ENCODE data around the gene AAGAB.
"Not testable (repeated sequence)": the region's sequence is repeated elsewhere in the genome, so short reads cannot be mapped to it uniquely, and the experiment has no call there.

Gene AAGAB

DNA sequence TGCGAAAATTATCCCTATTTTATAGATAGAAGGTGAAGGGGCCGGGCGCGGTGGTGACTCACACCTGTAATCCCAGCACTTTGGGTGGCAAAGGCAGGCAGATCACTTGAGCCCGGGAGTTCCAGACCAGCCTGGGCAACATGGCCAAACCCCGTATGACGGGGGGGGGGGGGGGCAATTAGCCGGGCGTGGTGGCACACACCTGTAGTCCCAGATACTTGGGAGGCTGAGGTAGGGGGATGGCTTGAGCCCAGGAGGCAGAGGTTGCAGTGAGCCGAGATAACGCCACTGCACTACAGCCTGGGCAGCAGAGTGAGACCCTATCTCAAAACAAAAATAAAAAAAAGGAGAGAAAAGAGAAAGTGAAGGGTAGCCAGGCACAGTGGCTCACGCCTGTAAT lies 1.4 kb downstream of the AAGAB start:
- DNase-seq (ENCODE audit: low read depth), result no peak

- DNase-seq (ENCODE audit: low read depth), result no peak
These were observed 3.1 kb downstream of the AAGAB start for GRCh38 chr15:67251318-67251717.

- no peak for DNase-seq (ENCODE audit: low read depth)
These were observed 4.6 kb downstream of the AAGAB start for GRCh38 chr15:67249830-67250229.

DNA sequence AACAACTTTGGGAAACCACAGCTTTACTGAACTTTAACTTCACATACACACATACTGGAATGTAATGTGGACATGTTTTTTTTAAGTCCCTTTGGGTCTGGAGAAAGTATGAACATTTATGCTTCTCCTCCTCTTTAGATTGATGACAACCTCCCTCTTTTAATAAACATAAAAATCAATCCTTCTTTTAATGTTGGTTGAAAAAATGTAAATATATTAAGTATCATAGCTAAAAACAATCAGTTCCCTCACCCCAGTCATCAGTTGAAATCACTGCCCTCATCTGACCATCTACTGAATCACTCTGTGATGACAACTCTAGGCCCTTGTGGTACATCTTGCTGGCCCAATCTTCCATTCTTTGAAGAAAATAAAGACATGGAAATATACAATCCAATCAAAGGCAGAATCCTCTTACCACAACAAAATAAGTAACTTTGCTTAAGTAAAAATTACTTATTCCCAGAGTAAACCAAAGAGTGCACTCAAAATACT lies 6.4 kb downstream of the AAGAB start:
- no peak for DNase-seq (ENCODE audit: low read depth)

DNA sequence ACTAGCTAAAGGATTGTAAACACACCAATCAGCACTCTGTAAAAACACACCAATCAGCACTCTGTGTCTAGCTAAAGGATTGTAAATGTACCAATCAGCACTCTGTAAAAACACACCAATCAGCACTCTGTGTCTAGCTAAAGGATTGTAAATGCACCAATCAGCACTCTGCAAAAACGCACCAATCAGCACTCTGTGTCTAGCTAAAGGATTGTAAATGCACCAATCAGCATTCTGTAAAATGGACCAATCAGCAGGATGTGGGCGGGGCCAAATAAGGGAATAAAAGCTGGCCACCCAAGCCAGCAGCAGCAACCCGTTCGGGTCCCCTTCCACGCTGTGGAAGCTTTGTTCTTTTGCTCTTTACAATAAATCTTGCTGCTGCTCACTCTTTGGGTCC lies 7.9 kb downstream of the AAGAB start:
- DNase-seq (ENCODE audit: low read depth), result not testable (repeated sequence)

- no peak for DNase-seq (ENCODE audit: low read depth)
These were observed 9.4 kb downstream of the AAGAB start for GRCh38 chr15:67244971-67245478.

GRCh38 chr15:67242708-67243111 lies 11.8 kb downstream of the AAGAB start:
- no peak for DNase-seq (ENCODE audit: low read depth)

GRCh38 chr15:67241132-67241855 lies 13.2 kb downstream of the AAGAB start:
- DNase-seq (ENCODE audit: low read depth), result no peak

- no peak for DNase-seq (ENCODE audit: low read depth)
These were observed 14.0 kb downstream of the AAGAB start for GRCh38 chr15:67240235-67241131.

DNA sequence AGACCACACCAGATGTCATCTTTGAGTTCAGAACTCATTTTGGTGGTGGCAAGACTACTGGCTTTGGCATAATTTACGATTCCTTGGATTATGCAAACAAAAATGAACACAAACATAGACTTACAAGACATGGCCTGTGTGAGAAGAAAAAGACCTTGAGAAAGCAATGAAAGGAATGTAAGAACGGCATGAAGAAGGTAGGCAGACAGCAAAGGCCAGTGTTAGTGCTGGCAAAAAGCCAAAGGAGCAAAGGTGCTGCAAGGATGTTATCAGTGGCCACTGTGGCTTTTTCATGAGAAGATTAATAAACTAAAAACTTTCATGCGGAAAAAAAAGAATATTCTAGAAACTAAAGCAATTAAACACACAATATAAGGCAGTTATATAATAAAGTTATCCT lies 21.9 kb downstream of the AAGAB start:
- no peak for DNase-seq (ENCODE audit: low read depth)

DNA sequence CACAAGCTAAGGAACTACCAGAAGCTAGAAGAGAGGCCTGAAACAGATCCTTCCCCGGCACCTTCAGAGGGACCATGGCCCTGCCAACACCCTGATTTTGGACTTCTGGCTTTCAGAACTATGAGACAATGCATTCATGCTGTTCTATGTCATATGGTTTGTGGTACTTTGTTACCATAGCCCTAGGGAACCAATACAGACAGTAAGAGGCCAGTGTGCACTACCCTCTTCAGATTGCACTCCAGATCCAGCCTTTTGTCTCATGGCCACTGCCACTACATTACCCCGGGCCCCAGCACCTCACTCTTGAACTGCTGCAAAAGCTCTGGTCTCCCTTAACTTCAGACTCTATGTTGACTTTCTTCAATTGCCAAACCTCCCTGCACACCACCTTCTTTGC lies 24.0 kb downstream of the AAGAB start:
- DNase-seq (ENCODE audit: low read depth), result no peak

DNA sequence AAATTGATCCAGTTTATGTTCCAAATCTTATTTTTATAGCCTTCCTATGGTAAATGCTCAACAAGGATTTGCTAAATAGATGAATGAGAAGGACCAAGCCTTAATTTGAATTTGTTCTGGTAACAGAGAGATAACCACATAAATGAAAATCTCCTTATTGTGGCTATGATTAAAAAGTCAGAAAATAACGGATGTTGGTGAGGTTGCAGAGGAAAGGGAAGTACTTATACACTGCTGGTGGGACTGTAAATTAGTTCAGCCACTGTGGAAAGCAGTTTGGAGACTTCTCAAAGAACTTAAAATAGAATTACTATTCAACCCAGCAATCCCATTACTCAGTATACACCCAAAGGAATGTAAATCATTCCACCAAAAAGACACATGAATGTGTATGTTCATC lies 26.2 kb downstream of the AAGAB start:
- DNase-seq (ENCODE audit: low read depth), result no peak

DNA sequence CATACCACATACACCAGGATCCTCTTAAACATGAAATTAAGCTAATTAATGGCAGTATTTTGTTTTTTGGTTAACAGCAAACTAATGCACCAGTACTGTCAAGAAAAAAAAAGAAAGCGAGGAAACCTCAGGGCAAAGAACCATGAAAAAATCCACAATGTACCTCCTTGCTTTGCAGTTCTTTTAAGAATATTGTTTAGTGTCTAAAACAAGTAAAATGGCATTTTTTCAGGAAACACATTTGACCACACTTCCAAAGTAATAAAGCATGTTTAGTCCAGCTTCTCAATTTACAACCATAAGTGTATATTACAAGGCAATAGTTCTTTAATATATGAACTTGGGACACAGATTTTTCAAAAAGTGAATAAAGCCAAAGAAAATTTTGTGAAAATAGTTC lies 26.6 kb downstream of the AAGAB start:
- DNase-seq (ENCODE audit: low read depth), result no peak

- DNase-seq (ENCODE audit: low read depth), result no peak
These were observed 27.0 kb downstream of the AAGAB start for GRCh38 chr15:67227431-67227830.

DNA sequence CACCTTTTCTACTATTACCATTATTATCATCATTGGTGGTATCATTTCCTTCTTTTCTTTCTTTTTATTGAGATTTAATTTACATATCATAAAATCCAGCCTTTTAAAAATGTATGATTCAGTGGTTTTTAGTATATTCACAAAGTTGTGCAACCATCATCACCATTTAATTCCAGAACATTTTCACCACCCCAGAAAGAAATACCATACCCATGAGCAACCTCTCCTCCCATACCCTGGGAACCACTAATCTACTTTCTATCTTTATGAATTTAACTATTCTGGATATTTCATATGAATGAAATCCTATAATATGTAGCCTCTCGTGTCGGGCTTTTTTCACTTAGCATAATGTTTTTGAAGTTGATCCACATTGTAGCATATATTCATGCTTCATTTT lies 29.1 kb downstream of the AAGAB start:
- DNase-seq (ENCODE audit: low read depth), result no peak

- DNase-seq (ENCODE audit: low read depth), result no peak
These were observed 29.6 kb downstream of the AAGAB start for GRCh38 chr15:67224889-67225288.

GRCh38 chr15:67219288-67219687 lies 35.2 kb downstream of the AAGAB start:
- DNase-seq (ENCODE audit: low read depth), result no peak

- DNase-seq (ENCODE audit: low read depth), result no peak
These were observed 36.0 kb downstream of the AAGAB start for GRCh38 chr15:67218428-67218827.

DNA sequence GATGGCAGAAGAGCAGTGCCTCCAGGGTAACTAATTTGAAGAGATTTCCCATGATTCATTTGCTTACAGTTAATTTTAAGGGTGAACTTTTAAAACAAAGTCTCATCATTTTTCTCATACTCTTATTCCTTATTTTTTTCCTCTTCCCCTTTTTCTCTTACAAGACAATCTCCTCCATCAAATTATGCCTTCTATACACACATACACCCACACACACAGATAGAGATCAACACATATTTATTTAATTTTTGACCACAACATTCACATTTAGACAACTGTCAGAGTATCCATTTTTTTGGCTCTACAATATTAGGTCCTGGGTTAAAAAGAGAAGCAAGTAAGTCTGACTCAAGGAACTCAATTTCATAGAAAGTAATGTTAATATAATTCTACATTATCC lies 37.6 kb downstream of the AAGAB start:
- DNase-seq (ENCODE audit: low read depth), result no peak

- DNase-seq (ENCODE audit: low read depth), result no peak
These were observed 39.4 kb downstream of the AAGAB start for GRCh38 chr15:67215102-67215501.

DNA sequence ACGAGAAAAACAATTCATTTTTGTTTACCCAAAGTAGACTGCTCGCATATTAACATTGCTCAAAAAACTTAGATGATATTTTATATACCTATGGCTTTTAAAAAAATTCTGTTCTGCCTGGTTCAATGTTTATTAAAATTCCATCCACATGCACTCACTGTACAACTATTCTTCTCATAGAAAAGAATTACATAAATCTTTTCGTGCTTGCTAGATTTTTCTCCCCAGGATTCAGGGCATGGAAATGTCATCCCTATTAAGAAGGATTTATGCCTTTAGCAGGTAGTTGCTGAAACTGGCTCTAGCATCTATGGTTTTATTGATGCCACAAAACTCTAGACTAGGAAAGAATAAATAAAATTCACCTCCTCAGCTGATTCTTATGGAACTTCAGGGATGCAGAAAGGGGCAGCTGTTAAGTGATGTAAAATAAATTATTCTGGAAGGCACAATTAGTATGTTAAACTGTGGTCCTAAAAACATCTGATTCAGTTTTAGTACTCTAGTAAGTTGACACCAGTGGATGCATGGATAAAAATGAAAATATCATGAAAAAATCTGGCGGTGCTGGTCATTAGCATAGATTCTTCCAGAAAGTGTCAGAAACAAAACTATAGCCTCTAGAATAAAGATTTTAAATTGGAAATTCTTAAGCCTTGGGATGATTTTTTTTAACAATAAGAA lies 41.6 kb downstream of the AAGAB start:
- no peak for DNase-seq (ENCODE audit: low read depth)

GRCh38 chr15:67210555-67211168 lies 43.8 kb downstream of the AAGAB start:
- no peak for DNase-seq (ENCODE audit: low read depth)

Measured in stimulated activated CD8-positive, alpha-beta memory T cell treated with anti-CD3 and anti-CD28 coated beads, Interleukin-7, amount 100 ng/mL, for 24 hours (primary cell).